Brain microvascular endothelial cell (primary cell): ENCODE results near the gene ABHD17C.

Source experiments
- DNase-seq: peaks from one replicate; pipeline ENCODE4 v3.0.0-alpha.2; 2020
- H3K27ac ChIP-seq: fragments of 250-450 bp; sonication (Bioruptor Pico); 2 replicates; pipeline ENCODE4 v1.5.1; 2020; ENCODE audit warnings: mild to moderate bottlenecking, moderate library complexity
- H3K27me3 ChIP-seq: fragments of 250-450 bp; sonication (Bioruptor Pico); replicated peaks from 2 replicates; pipeline ENCODE4 v1.5.1; 2020; ENCODE audit warnings: mild to moderate bottlenecking
- H3K36me3 ChIP-seq: fragments of 250-450 bp; sonication (Bioruptor Pico); replicated peaks from 2 replicates; pipeline ENCODE4 v1.5.1; 2020; ENCODE audit warnings: mild to moderate bottlenecking
- H3K4me3 ChIP-seq: 2 replicates; pipeline ENCODE4 v1.5.1; 2011; ENCODE audit warnings: low read depth, mild to moderate bottlenecking, control low read depth, low read length, moderate library complexity
- CTCF ChIP-seq: IDR thresholded peaks from 2 replicates; pipeline ENCODE4 v1.5.1; 2011; ENCODE audit warnings: low read depth, mild to moderate bottlenecking, moderate library complexity, low read length, control low read depth, inconsistent platforms; ENCODE audit errors: missing control alignments
- in situ Hi-C: cut with HindIII; loops from 2 replicates; pipeline ENCODE4 v1.10.0; 2017; ENCODE audit warnings: low sequenced_read_pairs, low pct_ligation_motif_present

ABHD17C gene

GRCh38 chr15:80669663-80670273 lies 25.3 kb upstream of the ABHD17C start:
- no peak for TF ChIP-seq CTCF
- Histone ChIP-seq H3K27ac (no peak overlapping the region), H3K27me3 (no peaks in the 10 kb centered on the region), H3K36me3 (no peaks in the 10 kb centered on the region), H3K4me3 (no peak overlapping the region)
- no peak for DNase-seq
- in situ Hi-C loops: no loop called here

- no peak for DNase-seq
- H3K27me3 ChIP-seq: no peaks in the 10 kb centered on the region
- no peaks in the 10 kb centered on the region for H3K36me3 ChIP-seq
- no peak overlapping the region for H3K4me3 ChIP-seq
- TF ChIP-seq CTCF: peak; percentile 5
- no peak overlapping the region for H3K27ac ChIP-seq
- in situ Hi-C loops: no loop called here
These were observed 21.4 kb upstream of the ABHD17C start for GRCh38 chr15:80673561-80674244.

GRCh38 chr15:80674245-80674614 lies 20.9 kb upstream of the ABHD17C start:
- no peak for TF ChIP-seq CTCF
- DNase-seq: no peak

GRCh38 chr15:80677041-80677440 lies 18.1 kb upstream of the ABHD17C start:
- Histone ChIP-seq H3K4me3 (no peak overlapping the region), H3K36me3 (no peaks in the 10 kb centered on the region), H3K27me3 (no peaks in the 10 kb centered on the region), H3K27ac (no peak overlapping the region)
- no peak for TF ChIP-seq CTCF
- DNase-seq: no peak
- in situ Hi-C loops: no loop called here

More at GRCh38 chr15:80674245-80674614, 20.9 kb upstream of the ABHD17C start:
- H3K4me3 ChIP-seq: no peak overlapping the region
- no peak overlapping the region for H3K27ac ChIP-seq
- H3K27me3 ChIP-seq: no peaks in the 10 kb centered on the region
- no peaks in the 10 kb centered on the region for H3K36me3 ChIP-seq
- in situ Hi-C loops: no loop called here

- no peak for DNase-seq
- no peak for TF ChIP-seq CTCF
- in situ Hi-C loops: no loop called here
- Histone ChIP-seq H3K27me3 (no peaks in the 10 kb centered on the region), H3K36me3 (no peaks in the 10 kb centered on the region), H3K27ac (no peak overlapping the region), H3K4me3 (no peak overlapping the region)
These were observed 15.8 kb upstream of the ABHD17C start for GRCh38 chr15:80679167-80679803.
